ENCODE results near the gene GPR183. TPM values are rescaled to one million over a fixed set of nuclear protein-coding genes. Genes with fewer than 3 reads are reported as not detected.

Gene GPR183
- total and polyA plus RNA-seq, 2 of the 8 experiments (the other 6 are each of a cell fraction or from before 2014, with no cell fraction given) = not detected

- TF ChIP-seq CHD2 (IDR thresholded peaks at IDR 0.05; ENCODE audit: low read length) = no peak
Measured at GRCh38 chr13:99331881-99332293, 24.7 kb upstream of the GPR183 start (continued).
